Endothelial cell of umbilical vein (primary cell): Measurements from ENCODE around the gene C20orf202. TPM values are rescaled to one million over a fixed set of nuclear protein-coding genes. Genes with fewer than 3 reads are reported as not detected.

ENCODE experiments used
- BruUV-seq: library from RNA; stranded (reverse); fragments of 400-500 nt; replicated peaks from 2 replicates; lab custom pipeline; 2021; lab: Mats Ljungman, UMichigan
- CTCF ChIA-PET: fragments of 300-600, 350-600 bp; sonication (Branson Sonifier 250); formaldehyde crosslinking; loops from one replicate; lab custom pipeline; 2021; ENCODE audit warnings: antibody characterized with exemption, inconsistent platforms; lab: Charles Lee
- POLR2A ChIA-PET: fragments of 300-600, 350-600 bp; sonication (Branson Sonifier 250); formaldehyde crosslinking; loops from one replicate; lab custom pipeline; 2021; ENCODE audit warnings: antibody characterized with exemption, inconsistent platforms; lab: Charles Lee
- DNase-seq: peaks from one replicate; pipeline ENCODE4 v3.0.0-alpha.2; 2011; ENCODE audit warnings: low read depth, low spot score
- FAIRE-seq: peaks from 2 replicates; lab custom pipeline; 2011; peaks lifted over from hg19 to GRCh38; lab: Jason Lieb, UNC
- H2AFZ ChIP-seq: 2 replicates; pipeline ENCODE4 v1.6.0; 2012; ENCODE audit warnings: low read depth, low read length, control low read depth, inconsistent platforms
- H3K27ac ChIP-seq: 2 replicates; pipeline ENCODE4 v1.5.1; 2011; ENCODE audit warnings: low read depth, mild to moderate bottlenecking, control low read depth, low read length, moderate library complexity; ENCODE audit not compliant: insufficient read depth
- H3K27me3 ChIP-seq, 2 experiments: 2 replicates each; pipeline versions ENCODE4 v1.6.0 to v1.6.1; 2011; ENCODE audit warnings: low read length in 2 of 2, mixed read lengths in 1 of 2; ENCODE audit not compliant: control insufficient read depth in 2 of 2, insufficient read depth in 2 of 2
- H3K36me3 ChIP-seq, 2 experiments: 2 replicates in 1 of 2; 3 replicates in 1 of 2; pipeline ENCODE4 v1.5.1; 2011; ENCODE audit warnings: low read length in 2 of 2, mild to moderate bottlenecking in 1 of 2, moderate library complexity in 1 of 2; ENCODE audit not compliant: control insufficient read depth in 2 of 2, insufficient read depth in 2 of 2; ENCODE audit errors: extremely low read depth in 1 of 2
- H3K4me1 ChIP-seq: 3 replicates; pipeline ENCODE4 v1.5.1; 2011; ENCODE audit warnings: mild to moderate bottlenecking, low read length; ENCODE audit not compliant: control insufficient read depth, insufficient read depth; ENCODE audit errors: extremely low read depth
- H3K4me2 ChIP-seq: 2 replicates; pipeline ENCODE4 v1.6.1; 2011; ENCODE audit warnings: low read length, control low read depth, mixed read lengths; ENCODE audit not compliant: insufficient read depth
- H3K4me3 ChIP-seq, 3 experiments: fragments of 200-600 bp in 1 of 3; sonication (generic), shearing (Covaris generic) in 1 of 3; replicated peaks in 1 of 3; 2 replicates each; pipeline ENCODE4 v1.5.1; 2011 to 2016; ENCODE audit warnings: control low read depth in 3 of 3, low read length in 3 of 3, mild to moderate bottlenecking in 2 of 3, inconsistent platforms in 1 of 3, low read depth in 1 of 3, moderate library complexity in 1 of 3; ENCODE audit not compliant: insufficient read depth in 1 of 3
- H3K79me2 ChIP-seq: 2 replicates; pipeline ENCODE4 v1.6.0; 2012; ENCODE audit warnings: low read length, inconsistent platforms; ENCODE audit not compliant: control insufficient read depth, insufficient read depth
- H3K9ac ChIP-seq: replicated peaks from 2 replicates; pipeline ENCODE3; 2011; ENCODE audit warnings: low read length, control low read depth; ENCODE audit not compliant: insufficient read depth; ENCODE audit errors: extremely low read depth
- H3K9me1 ChIP-seq: replicated peaks from 3 replicates; pipeline ENCODE4 v1.6.0; 2011; ENCODE audit warnings: mild to moderate bottlenecking, low read length; ENCODE audit not compliant: control insufficient read depth, insufficient read depth; ENCODE audit errors: extremely low read depth
- H3K9me3 ChIP-seq: replicated peaks from 2 replicates; pipeline ENCODE4 v1.5.1; 2012; ENCODE audit warnings: low read length, inconsistent platforms; ENCODE audit not compliant: control insufficient read depth, insufficient read depth
- H4K20me1 ChIP-seq: replicated peaks from 2 replicates; pipeline ENCODE3; 2011; ENCODE audit warnings: mild to moderate bottlenecking, low read length; ENCODE audit not compliant: control insufficient read depth, insufficient read depth; ENCODE audit errors: extremely low read depth
- CTCF ChIP-seq, 2 donors: IDR thresholded peaks; 1 replicate in 1 of 2; 2 replicates in 1 of 2; pipeline ENCODE4 v1.5.1; 2011; ENCODE audit warnings: low read length in 2 of 2, mild to moderate bottlenecking in 2 of 2, moderate library complexity in 2 of 2, control low read depth in 1 of 2, inconsistent platforms in 1 of 2, low read depth in 1 of 2; ENCODE audit not compliant: insufficient read depth in 1 of 2; ENCODE audit errors: extremely low read depth in 1 of 2
- EZH2 ChIP-seq: IDR thresholded peaks from 2 replicates; pipeline ENCODE4 v1.6.1; 2012; ENCODE audit warnings: borderline replicate concordance, low read depth, mild to moderate bottlenecking, moderate library complexity, low read length, inconsistent platforms; ENCODE audit not compliant: severe bottlenecking
- FOS ChIP-seq: IDR thresholded peaks from 2 replicates; pipeline ENCODE4 v1.6.1; 2011; ENCODE audit warnings: mild to moderate bottlenecking, low read length, moderate library complexity, borderline replicate concordance; ENCODE audit not compliant: insufficient read depth
- GATA2 ChIP-seq: IDR thresholded peaks from 2 replicates; pipeline ENCODE4 v1.7.0; 2011; ENCODE audit warnings: low read depth, mild to moderate bottlenecking, moderate library complexity, mixed read lengths, low read length; ENCODE audit not compliant: insufficient read length, insufficient read depth
- JUN ChIP-seq: IDR thresholded peaks from 2 replicates; pipeline ENCODE4 v1.6.1; 2011; ENCODE audit warnings: borderline replicate concordance, low read depth; ENCODE audit not compliant: insufficient read length, insufficient read depth
- MAX ChIP-seq: IDR thresholded peaks from 2 replicates; pipeline ENCODE4 v1.6.1; 2011; ENCODE audit not compliant: insufficient read depth, insufficient read length
- MYC ChIP-seq: IDR thresholded peaks from one replicate; pipeline ENCODE4 v1.6.1; 2011; ENCODE audit warnings: mild to moderate bottlenecking, low read depth, low read length
- POLR2A ChIP-seq: IDR thresholded peaks from 2 replicates; pipeline ENCODE4 v1.6.1; 2012; ENCODE audit warnings: low read depth, mild to moderate bottlenecking, control low read depth, low read length
- POLR2AphosphoS5 ChIP-seq: IDR thresholded peaks from 2 replicates; pipeline ENCODE4 v1.6.1; 2012; ENCODE audit warnings: low read depth, mild to moderate bottlenecking, control low read depth, low read length, moderate library complexity; ENCODE audit not compliant: insufficient read depth
- dilution Hi-C: fragments of 300-500 bp; cut with MboI; formaldehyde crosslinking; loops from one replicate; pipeline ENCODE4 v1.15.0; 2019; ENCODE audit warnings: low sequenced_read_pairs; ENCODE audit not compliant: extremely low pct_ligation_motif_present
- intact Hi-C: fragments of 100-400 bp; cut with micrococcal nuclease; formaldehyde crosslinking; loops from one replicate; pipeline ENCODE4 v1.10.0; 2022
- polyA plus RNA-seq, 4 experiments: library from polyadenylated mRNA; depleted of rRNA in 3 of 4; stranded (reverse) in 3 of 4; unstranded in 1 of 4; fragments of >200 nt; gene quantifications; 2 replicates each; pipeline versions ENCODE4 v1.2.1 to v1.2.3, GENCODE V29; 2011 to 2012; ENCODE audit warnings: missing spikeins in 1 of 4
- total RNA-seq: library from RNA; stranded (reverse); gene quantifications from 2 replicates; pipeline ENCODE4 v1.2.3, GENCODE V29; 2021

Gene C20orf202
- total and polyA plus RNA-seq, 2 donors (not counting 3 experiments of a cell fraction or from before 2014, with no cell fraction given) = not detected

- H2AFZ ChIP-seq = peak overlapping the region; percentile 70
Measured at GRCh38 chr20:1199964-1200363, 3.3 kb upstream of the C20orf202 start.

GRCh38 chr20:1203630-1204029 is 376 bp downstream of the C20orf202 start:
- peaks cover 10 to 17% of the 10 kb centered on the region in 2 experiments for H3K27me3 ChIP-seq
- no peaks in the 10 kb centered on the region for H3K4me1 ChIP-seq
- no TSS peak for BruUV-seq
- no peak for TF ChIP-seq GATA2
- TF ChIP-seq MAX = no peak
- no peak for TF ChIP-seq FOS
- no peak for TF ChIP-seq EZH2
- TF ChIP-seq JUN = no peak
- no peak for TF ChIP-seq MYC
- TF ChIP-seq POLR2AphosphoS5 = no peak
- TF ChIP-seq POLR2A = no peak
- no peak for TF ChIP-seq CTCF (IDR thresholded peaks at IDR 0.05; ENCODE audit: extremely low read depth in 1 of 2, insufficient read depth in 1 of 2, low read depth in 1 of 2, low read length in 2 of 2)
- H3K9ac ChIP-seq = no peak overlapping the region
- no peaks in the 10 kb centered on the region for H3K9me1 ChIP-seq
- no peaks in the 10 kb centered on the region for H4K20me1 ChIP-seq
- H3K27ac ChIP-seq = no peak overlapping the region
- ChIA-PET POLR2A (no interaction called here), CTCF (interaction anchor here (0.6 to 1.7 kb wide), 3 partner anchors 9 to 300 kb away, joined by 4 to 11 read pairs (median 5); no protein-coding TSS in a partner anchor)
- no peaks in the 10 kb centered on the region for H3K9me3 ChIP-seq
- intact Hi-C loops (no loop called here), dilution Hi-C loops (no loop called here)
- H3K36me3 ChIP-seq = no peaks in the 10 kb centered on the region
- no peak overlapping the region for H3K4me2 ChIP-seq
- no peak for FAIRE-seq
- H3K79me2 ChIP-seq = no peaks in the 10 kb centered on the region
- DNase-seq = no peak
- no peak overlapping the region for H3K4me3 ChIP-seq
- no peak overlapping the region for H2AFZ ChIP-seq

More at GRCh38 chr20:1199964-1200363, 3.3 kb upstream of the C20orf202 start:
- peak; percentile 67 for FAIRE-seq
- BruUV-seq = no TSS peak
- no peak overlapping the region for H3K9ac ChIP-seq
- CTCF ChIA-PET = interaction anchor here (1.0 to 2.2 kb wide), 5 partner anchors 13 to 304 kb away, joined by 3 to 7 read pairs (median 5); partner anchors contain the start of gene TMEM74B
- no peak for TF ChIP-seq EZH2
- no peak for TF ChIP-seq GATA2
- TF ChIP-seq POLR2AphosphoS5 = no peak
- no peak for TF ChIP-seq FOS
- H3K36me3 ChIP-seq = no peaks in the 10 kb centered on the region
- no peaks in the 10 kb centered on the region for H3K9me3 ChIP-seq
- H4K20me1 ChIP-seq = no peaks in the 10 kb centered on the region
- no peak overlapping the region for H3K27ac ChIP-seq
- no peaks in the 10 kb centered on the region for H3K4me1 ChIP-seq
- POLR2A ChIA-PET = no interaction called here
- H3K4me2 ChIP-seq = no peak overlapping the region
- H3K79me2 ChIP-seq = no peaks in the 10 kb centered on the region
- no peaks in the 10 kb centered on the region for H3K9me1 ChIP-seq
- no peak overlapping the region for H3K4me3 ChIP-seq
- dilution Hi-C loops = no loop called here
- peaks cover 10% of the 10 kb centered on the region in 2 experiments for H3K27me3 ChIP-seq
- peak; percentile 24 for DNase-seq
- intact Hi-C loops = no loop called here
